GM23338 (cell line): ENCODE results near the gene MAPKAPK2.

ENCODE experiments used
- CREB1 ChIP-seq: fragments of 250-450 bp; sonication (Bioruptor Pico); IDR thresholded peaks from 2 replicates; pipeline ENCODE4 v1.5.0; 2020; ENCODE audit warnings: low read depth, mild to moderate bottlenecking, moderate library complexity
- EZH2 ChIP-seq: fragments of 200-600 bp; sonication (generic); IDR thresholded peaks from one replicate; pipeline ENCODE4 v1.8.0; 2017; ENCODE audit warnings: antibody characterized with exemption, mild to moderate bottlenecking, low read depth; ENCODE audit not compliant: unreplicated experiment
- EZH2phosphoT487 ChIP-seq: fragments of 200-600 bp; sonication (generic); IDR thresholded peaks from one replicate; pipeline ENCODE4 v1.8.1; 2018; ENCODE audit warnings: antibody characterized with exemption; ENCODE audit not compliant: unreplicated experiment
- JUNB ChIP-seq: IDR thresholded peaks from one replicate; pipeline ENCODE4 v1.6.1; 2016; ENCODE audit warnings: antibody characterized with exemption; ENCODE audit not compliant: unreplicated experiment
- NANOG ChIP-seq: IDR thresholded peaks from 2 replicates; pipeline ENCODE4 v1.6.1; 2016; ENCODE audit warnings: antibody characterized with exemption, borderline replicate concordance
- POLR2AphosphoS5 ChIP-seq: IDR thresholded peaks from 2 replicates; pipeline ENCODE4 v1.6.1; 2016; ENCODE audit warnings: antibody characterized with exemption, low read depth
- REST ChIP-seq: IDR thresholded peaks from one replicate; pipeline ENCODE4 v1.6.1; 2018; ENCODE audit warnings: antibody characterized with exemption; ENCODE audit not compliant: unreplicated experiment
- STAT1 ChIP-seq: IDR thresholded peaks from one replicate; pipeline ENCODE4 v1.6.1; 2016; ENCODE audit warnings: antibody characterized with exemption; ENCODE audit not compliant: unreplicated experiment
- ZNF114 ChIP-seq: fragments of 250-450 bp; sonication (Bioruptor Pico); IDR thresholded peaks from 2 replicates; pipeline ENCODE4 v1.5.0; 2020; ENCODE audit warnings: mild to moderate bottlenecking, moderate library complexity
- ZNF331 ChIP-seq: fragments of 250-450 bp; sonication (Bioruptor Pico); IDR thresholded peaks from 2 replicates; pipeline ENCODE4 v1.5.0; 2020; ENCODE audit warnings: low read depth, mild to moderate bottlenecking, moderate library complexity
- TF ChIP-seq, protein P1 (sequence below), 2 experiments: fragments of 200-600 bp in 1 of 2; sonication (generic) in 1 of 2; conservative IDR thresholded peaks; 2 replicates each; pipeline versions ENCODE4 v1.5.1 to v1.6.1; 2016 to 2017; ENCODE audit warnings: antibody characterized with exemption in 2 of 2, low read depth in 2 of 2, mild to moderate bottlenecking in 2 of 2, moderate library complexity in 1 of 2
- TF ChIP-seq, protein P2 (sequence below): fragments of 250-450 bp; sonication (Bioruptor Pico); IDR thresholded peaks from 2 replicates; pipeline ENCODE4 v1.5.0; 2020; ENCODE audit warnings: mild to moderate bottlenecking, moderate library complexity
- TF ChIP-seq, protein P3 (sequence below): IDR thresholded peaks from 2 replicates; pipeline ENCODE4 v1.6.1; 2016; ENCODE audit warnings: antibody characterized with exemption

- TF ChIP-seq, protein P1, sequence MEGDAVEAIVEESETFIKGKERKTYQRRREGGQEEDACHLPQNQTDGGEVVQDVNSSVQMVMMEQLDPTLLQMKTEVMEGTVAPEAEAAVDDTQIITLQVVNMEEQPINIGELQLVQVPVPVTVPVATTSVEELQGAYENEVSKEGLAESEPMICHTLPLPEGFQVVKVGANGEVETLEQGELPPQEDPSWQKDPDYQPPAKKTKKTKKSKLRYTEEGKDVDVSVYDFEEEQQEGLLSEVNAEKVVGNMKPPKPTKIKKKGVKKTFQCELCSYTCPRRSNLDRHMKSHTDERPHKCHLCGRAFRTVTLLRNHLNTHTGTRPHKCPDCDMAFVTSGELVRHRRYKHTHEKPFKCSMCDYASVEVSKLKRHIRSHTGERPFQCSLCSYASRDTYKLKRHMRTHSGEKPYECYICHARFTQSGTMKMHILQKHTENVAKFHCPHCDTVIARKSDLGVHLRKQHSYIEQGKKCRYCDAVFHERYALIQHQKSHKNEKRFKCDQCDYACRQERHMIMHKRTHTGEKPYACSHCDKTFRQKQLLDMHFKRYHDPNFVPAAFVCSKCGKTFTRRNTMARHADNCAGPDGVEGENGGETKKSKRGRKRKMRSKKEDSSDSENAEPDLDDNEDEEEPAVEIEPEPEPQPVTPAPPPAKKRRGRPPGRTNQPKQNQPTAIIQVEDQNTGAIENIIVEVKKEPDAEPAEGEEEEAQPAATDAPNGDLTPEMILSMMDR (conservative IDR thresholded peaks at IDR 0.05; ENCODE audit: low read depth in 2 of 2), result no peak
- no peak for TF ChIP-seq EZH2phosphoT487
- TF ChIP-seq POLR2AphosphoS5, result no peak
- TF ChIP-seq EZH2, result no peak
- TF ChIP-seq REST, result no peak
- no peak for TF ChIP-seq STAT1
- no peak for TF ChIP-seq ZNF114 (CRISPR knock-in tag)
- TF ChIP-seq JUNB, result no peak
- no peak for TF ChIP-seq CREB1 (CRISPR knock-in tag)
- TF ChIP-seq NANOG, result no peak
- no peak for TF ChIP-seq ZNF331
- TF ChIP-seq, protein P2, sequence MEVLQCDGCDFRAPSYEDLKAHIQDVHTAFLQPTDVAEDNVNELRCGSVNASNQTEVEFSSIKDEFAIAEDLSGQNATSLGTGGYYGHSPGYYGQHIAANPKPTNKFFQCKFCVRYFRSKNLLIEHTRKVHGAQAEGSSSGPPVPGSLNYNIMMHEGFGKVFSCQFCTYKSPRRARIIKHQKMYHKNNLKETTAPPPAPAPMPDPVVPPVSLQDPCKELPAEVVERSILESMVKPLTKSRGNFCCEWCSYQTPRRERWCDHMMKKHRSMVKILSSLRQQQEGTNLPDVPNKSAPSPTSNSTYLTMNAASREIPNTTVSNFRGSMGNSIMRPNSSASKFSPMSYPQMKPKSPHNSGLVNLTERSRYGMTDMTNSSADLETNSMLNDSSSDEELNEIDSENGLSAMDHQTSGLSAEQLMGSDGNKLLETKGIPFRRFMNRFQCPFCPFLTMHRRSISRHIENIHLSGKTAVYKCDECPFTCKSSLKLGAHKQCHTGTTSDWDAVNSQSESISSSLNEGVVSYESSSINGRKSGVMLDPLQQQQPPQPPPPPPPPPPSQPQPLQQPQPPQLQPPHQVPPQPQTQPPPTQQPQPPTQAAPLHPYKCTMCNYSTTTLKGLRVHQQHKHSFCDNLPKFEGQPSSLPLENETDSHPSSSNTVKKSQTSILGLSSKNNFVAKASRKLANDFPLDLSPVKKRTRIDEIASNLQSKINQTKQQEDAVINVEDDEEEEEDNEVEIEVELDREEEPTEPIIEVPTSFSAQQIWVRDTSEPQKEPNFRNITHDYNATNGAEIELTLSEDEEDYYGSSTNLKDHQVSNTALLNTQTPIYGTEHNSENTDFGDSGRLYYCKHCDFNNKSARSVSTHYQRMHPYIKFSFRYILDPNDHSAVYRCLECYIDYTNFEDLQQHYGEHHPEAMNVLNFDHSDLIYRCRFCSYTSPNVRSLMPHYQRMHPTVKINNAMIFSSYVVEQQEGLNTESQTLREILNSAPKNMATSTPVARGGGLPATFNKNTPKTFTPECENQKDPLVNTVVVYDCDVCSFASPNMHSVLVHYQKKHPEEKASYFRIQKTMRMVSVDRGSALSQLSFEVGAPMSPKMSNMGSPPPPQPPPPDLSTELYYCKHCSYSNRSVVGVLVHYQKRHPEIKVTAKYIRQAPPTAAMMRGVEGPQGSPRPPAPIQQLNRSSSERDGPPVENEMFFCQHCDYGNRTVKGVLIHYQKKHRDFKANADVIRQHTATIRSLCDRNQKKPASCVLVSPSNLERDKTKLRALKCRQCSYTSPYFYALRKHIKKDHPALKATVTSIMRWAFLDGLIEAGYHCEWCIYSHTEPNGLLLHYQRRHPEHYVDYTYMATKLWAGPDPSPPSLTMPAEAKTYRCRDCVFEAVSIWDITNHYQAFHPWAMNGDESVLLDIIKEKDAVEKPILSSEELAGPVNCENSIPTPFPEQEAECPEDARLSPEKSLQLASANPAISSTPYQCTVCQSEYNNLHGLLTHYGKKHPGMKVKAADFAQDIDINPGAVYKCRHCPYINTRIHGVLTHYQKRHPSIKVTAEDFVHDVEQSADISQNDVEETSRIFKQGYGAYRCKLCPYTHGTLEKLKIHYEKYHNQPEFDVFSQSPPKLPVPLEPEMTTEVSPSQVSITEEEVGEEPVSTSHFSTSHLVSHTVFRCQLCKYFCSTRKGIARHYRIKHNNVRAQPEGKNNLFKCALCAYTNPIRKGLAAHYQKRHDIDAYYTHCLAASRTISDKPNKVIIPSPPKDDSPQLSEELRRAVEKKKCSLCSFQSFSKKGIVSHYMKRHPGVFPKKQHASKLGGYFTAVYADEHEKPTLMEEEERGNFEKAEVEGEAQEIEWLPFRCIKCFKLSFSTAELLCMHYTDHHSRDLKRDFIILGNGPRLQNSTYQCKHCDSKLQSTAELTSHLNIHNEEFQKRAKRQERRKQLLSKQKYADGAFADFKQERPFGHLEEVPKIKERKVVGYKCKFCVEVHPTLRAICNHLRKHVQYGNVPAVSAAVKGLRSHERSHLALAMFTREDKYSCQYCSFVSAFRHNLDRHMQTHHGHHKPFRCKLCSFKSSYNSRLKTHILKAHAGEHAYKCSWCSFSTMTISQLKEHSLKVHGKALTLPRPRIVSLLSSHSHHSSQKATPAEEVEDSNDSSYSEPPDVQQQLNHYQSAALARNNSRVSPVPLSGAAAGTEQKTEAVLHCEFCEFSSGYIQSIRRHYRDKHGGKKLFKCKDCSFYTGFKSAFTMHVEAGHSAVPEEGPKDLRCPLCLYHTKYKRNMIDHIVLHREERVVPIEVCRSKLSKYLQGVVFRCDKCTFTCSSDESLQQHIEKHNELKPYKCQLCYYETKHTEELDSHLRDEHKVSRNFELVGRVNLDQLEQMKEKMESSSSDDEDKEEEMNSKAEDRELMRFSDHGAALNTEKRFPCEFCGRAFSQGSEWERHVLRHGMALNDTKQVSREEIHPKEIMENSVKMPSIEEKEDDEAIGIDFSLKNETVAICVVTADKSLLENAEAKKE (CRISPR knock-in tag), result no peak
- TF ChIP-seq, protein P3, sequence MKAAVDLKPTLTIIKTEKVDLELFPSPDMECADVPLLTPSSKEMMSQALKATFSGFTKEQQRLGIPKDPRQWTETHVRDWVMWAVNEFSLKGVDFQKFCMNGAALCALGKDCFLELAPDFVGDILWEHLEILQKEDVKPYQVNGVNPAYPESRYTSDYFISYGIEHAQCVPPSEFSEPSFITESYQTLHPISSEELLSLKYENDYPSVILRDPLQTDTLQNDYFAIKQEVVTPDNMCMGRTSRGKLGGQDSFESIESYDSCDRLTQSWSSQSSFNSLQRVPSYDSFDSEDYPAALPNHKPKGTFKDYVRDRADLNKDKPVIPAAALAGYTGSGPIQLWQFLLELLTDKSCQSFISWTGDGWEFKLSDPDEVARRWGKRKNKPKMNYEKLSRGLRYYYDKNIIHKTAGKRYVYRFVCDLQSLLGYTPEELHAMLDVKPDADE, result no peak
These were observed 23.4 kb upstream of the MAPKAPK2 start for GRCh38 chr1:206661161-206661820.
